Measurements from ENCODE around the gene UBE2G2.
"Not testable (repeated sequence)": the region's sequence is repeated elsewhere in the genome, so short reads cannot be mapped to it uniquely, and the experiment has no call there.

The UBE2G2 gene

DNA sequence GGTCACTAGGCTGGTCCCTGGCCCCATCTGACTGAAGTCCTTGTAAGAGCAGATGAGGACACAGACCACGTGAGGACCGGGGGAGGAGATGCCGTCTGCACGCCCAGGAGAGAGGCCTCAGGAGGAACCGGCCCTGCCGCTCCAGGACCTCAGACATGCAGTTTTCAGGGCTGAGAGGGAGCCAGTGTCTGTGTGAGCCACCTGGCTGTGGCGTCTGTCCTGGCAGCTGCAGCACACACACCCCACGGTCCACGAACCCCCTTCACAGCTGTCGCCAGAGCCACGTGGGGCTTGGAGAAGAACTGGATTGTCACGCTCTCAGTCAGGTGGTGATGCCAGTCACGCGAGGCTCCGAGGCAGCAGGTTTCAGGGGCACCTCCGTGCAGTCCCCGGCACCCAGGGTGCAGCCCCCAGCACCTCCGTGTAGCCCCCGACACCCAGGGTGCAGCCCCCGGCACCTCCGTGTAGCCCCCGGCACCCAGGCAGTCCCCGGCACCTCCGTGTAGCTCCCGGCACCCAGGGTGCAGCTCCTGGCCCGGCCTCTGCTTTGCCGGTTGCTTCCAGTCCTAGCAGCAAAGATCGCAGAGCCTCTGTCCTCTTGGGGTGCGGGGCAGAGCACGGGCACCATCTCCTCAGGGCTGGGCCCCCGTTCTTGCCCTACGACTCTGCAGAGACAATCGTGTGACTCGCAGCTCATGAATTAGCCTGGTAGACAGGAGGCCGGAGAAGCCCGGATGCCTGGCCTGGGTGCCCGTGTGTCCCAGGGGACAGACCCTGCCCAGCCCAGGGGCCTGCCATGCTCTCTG lies 35.2 kb upstream of the UBE2G2 start:
- FAIRE-seq, result no peak
- DNase-seq (ENCODE audit: insufficient read length, low spot score), result peak; percentile 64

DNA sequence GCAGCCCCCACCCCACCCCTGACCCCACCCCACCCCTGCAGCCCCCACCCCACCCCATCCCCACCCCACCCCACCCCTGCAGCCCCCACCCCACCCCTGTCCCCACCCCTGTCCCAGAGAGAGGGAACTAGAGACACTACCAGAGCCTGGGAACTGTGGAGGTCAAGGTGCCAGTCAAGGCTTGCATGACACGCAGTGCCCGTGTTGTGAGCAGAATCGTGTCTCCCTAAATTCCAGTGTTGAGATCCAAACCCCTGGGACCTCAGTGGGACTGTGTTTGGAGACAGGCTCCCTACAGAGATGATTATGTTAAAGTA lies 34.7 kb upstream of the UBE2G2 start:
- no peak for FAIRE-seq
- no peak for DNase-seq (ENCODE audit: insufficient read length, low spot score)

DNA sequence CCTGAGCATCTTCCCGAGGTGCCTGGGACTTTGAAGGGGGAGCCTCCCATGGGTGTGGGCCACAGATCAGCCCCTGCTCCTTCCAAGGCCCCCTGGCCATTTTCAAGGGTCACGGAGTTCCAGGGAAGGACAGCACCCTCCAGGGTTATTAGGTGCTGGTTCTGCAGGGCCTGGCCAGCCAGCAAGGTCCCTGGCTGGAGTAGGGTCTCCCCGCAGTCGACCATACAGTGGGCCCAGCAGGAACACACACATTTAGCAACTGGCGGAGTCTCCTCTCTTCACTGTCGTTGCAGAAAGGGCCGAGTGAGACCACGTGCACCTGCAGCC lies 34.0 kb upstream of the UBE2G2 start:
- FAIRE-seq (no peak), DNase-seq (ENCODE audit: insufficient read length, low spot score) (no peak)

DNA sequence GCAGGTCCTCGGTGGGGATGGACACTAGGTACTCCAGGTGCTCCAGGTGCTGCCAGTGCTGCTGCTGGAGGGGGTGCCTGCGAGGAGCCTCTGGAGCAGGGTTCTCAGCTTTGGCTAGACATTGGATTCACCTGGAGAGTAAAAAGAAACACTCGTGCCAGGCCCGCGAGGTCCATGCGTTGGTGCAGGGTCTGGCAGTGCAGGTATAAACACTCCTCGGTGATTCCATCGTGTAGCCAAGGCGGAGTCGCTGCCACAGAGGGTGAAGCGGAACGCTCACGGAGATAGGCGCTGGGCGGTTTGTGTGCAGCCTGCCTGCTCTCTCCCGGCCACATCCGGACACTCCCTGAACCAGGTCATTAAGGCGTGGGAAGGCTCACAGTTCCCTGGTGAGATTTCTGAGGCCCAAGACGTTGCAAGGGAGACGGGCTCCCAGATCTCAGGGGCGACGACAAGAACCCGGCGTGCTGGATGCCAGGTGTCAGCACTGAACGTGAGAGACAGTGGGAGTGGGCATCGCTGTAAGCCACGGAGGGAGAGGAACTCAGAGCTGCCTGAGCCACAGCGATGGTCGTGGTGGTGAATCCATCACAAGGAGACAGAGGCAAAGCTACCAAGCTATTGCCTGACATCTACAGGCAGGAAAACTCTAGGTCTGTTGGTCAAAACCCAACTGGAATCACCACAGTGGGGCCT lies 33.5 kb upstream of the UBE2G2 start:
- DNase-seq (ENCODE audit: insufficient read length, low spot score), result no peak
- FAIRE-seq, result no peak

DNA sequence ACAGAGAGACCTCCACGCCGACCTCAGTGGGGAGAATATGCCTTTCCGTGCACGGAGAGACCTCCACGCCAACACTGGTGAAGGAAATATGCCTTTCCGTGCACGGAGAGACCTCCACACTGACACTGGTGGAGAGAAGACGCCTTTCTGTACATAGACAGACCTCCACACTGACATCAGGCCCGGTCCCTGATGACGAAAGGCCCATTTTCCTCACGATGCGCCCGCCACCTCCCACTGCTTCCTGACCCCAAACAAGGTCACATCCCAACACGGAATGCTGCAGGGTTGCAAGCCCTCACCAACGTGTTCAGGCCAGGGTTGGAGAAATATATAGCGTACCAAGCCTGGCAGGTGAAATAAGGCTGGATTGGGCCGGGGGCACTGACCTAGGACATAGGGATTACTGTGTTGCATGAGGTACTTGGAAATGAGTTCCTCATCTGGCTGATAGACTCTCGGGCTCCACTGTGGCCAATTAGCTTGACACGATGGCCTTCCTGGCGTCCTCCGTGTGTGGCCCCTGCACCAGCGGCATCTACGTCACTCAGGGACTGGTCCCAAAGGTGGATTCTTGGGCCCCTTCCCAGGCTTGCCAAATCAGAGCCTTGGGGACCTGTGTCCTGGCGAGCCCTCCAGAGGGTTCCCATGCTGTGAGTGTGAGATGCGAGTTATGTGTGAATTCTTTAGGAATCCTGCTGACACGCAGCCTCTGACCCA lies 32.8 kb upstream of the UBE2G2 start:
- FAIRE-seq (no peak), DNase-seq (ENCODE audit: insufficient read length, low spot score) (no peak)

DNA sequence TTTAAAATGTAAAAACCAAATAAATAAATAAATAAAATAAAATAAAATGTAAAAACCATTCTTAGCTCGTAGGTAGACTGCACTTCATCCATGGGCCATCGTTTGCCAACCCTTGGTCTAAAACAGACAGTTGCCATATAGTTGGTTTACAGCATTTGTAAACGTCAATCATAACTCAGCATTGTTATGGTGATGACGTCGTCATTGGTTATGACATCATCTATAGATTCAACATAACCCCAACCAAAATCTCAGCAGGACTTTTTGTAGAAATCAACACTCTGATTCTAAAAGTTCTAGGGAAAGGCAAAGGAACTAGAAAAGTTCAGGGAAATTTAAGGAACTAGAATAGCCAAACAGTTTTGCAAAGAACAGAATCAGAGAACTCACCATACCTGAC lies 32.0 kb upstream of the UBE2G2 start:
- DNase-seq (ENCODE audit: insufficient read length, low spot score) (no peak), FAIRE-seq (no peak)

DNA sequence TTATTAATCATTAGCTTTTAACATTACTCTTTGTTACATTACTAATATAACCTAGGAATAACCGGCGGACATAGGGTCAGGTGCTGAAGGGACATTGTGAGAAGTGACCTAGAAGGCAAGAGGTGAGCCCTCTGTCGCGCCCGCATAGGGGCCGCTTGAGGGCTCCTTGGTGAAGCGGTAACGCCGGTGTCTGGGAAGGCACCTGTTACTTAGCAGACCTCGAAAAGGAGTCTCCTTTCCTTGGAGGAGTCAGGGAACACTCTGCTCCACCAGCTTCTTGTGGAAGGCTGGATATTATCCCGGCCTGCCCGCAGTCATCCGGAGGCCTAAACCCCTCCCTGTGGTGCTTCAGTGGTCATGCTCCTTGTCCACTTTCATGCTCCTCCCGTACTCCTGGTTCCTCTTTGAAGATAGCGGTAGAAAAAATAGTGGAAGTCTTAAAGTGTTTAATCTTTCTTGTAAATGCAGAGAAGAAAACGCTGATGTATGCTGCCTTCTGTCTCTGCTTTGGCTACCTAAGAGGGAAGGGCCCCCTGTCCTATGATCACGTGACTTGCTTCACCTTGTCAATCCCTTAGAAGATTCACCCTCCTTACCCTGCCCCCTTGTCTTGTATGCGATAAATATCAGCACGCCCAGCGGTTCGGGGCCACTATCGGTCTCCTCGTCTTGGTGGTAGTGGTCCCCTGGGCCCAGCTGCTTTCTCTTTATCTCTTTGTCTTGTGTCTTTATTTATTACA lies 31.1 kb upstream of the UBE2G2 start:
- not testable (repeated sequence) for DNase-seq (ENCODE audit: insufficient read length, low spot score); FAIRE-seq

DNA sequence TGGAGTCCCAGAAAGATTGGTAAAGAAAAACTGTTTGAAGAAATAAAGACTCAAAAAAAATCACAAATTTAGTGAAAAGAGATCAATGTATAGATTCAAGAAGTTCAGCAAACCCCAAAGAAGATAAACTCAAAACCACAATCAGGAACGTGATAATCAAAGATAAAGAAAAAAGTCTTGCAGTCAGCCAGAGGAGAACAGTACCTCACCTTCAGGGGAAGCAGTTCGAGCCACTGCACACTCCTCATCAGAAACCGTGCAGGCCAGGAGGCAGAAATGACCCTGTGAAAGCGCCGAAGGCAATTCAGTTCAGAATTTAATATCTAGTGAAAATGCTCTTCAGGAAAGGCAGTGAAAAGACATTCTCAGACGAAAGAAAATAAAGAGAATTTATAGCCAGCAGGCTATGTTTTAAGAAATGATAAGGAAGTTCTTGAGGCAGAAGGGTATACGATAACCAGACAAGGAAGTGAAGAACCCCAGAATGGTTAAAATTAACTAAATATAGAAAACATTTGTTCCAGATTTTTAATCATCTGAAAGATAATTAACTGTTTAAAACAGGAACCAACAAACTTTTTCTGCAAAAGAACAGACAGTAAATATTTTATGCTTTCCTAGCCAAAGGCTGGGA lies 29.7 kb upstream of the UBE2G2 start:
- no peak for FAIRE-seq

DNA sequence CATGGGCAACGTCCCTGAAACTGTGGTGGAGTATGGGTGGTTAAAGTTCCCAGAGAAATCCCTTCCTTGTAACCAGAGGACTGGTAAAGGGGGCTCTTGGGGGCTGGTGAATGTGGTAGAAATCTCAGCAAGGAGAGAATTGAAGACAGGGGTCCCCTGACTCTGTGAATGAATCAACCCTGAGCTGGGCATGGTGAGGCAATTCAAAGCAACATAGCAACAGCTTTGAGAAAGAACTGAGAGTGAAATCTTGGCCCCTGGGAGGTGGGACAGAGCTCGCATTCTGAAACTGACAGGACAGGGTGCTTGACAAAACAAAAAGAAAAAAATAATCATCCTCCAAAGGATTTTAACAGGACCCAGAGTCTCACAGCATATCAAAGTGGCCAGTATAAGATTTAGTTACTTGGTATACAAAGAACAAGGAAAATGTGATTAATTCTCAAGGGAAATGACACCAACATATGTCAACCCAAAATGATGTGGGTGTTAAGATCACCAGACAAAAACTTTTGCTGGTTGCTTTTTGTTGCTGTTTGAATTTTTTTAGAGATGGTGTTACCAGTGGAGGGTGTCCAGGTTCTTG lies 28.0 kb upstream of the UBE2G2 start:
- FAIRE-seq, result no peak

More for the DNA sequence above, 29.7 kb upstream of the UBE2G2 start:
- DNase-seq (ENCODE audit: insufficient read length, low spot score), result no peak

DNA sequence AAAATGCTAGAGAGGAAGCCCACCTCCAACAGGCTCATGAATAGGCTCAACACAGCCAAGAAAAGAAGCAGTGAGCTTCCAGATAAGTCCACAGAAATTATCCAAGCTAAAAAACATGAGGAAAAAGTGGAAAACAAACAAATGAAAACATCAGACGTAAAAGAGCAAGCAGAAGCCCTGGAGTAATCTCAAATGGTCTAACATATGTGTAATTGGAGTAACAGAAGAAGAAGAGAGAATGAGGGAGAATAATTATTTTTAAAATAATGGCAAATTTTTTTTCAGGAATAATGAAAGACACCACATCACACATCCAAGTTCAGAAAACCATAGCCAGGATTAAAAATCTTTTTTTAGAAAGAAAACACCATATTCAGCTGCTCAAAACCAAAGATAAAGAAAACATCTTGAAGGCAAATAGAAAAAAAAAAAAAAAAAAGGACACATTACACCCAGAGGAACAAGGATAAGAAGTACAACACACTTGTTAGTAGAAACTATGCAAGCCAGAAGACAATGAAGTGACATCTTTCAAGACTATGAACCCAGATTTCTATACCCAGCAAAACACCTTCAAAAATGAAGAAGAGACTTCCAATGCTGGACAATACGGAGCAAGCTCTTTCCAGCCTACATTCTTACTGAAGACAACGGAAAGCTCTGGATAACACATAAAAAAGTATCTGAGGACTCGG lies 26.9 kb upstream of the UBE2G2 start:
- FAIRE-seq (no peak), DNase-seq (ENCODE audit: insufficient read length, low spot score) (no peak)

More for the DNA sequence above, 28.0 kb upstream of the UBE2G2 start:
- DNase-seq (ENCODE audit: insufficient read length, low spot score), result no peak

DNA sequence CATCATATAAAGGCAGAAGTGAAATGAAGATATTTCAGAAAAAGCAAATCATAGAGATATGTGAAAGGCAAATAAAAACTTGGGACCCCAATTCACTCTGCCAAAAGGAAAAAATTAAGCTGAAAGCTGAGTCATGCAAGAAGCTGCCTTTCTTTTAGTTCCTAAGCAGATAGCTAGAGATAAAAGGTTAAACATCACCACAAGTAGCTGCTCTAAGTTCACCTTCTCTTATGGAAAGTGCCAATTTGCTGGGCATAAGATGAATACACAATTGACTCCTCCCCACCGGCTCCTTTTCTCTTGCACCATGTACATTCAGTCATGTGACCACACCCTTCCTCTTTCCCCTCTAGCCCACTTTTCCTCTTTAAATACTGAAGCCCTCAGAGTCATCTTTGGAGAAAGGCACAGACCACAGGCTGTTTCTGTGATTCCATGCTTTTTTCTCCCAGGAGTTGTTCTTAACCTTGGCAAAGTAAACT lies 21.6 kb upstream of the UBE2G2 start:
- FAIRE-seq (no peak), DNase-seq (ENCODE audit: insufficient read length, low spot score) (no peak)

DNA sequence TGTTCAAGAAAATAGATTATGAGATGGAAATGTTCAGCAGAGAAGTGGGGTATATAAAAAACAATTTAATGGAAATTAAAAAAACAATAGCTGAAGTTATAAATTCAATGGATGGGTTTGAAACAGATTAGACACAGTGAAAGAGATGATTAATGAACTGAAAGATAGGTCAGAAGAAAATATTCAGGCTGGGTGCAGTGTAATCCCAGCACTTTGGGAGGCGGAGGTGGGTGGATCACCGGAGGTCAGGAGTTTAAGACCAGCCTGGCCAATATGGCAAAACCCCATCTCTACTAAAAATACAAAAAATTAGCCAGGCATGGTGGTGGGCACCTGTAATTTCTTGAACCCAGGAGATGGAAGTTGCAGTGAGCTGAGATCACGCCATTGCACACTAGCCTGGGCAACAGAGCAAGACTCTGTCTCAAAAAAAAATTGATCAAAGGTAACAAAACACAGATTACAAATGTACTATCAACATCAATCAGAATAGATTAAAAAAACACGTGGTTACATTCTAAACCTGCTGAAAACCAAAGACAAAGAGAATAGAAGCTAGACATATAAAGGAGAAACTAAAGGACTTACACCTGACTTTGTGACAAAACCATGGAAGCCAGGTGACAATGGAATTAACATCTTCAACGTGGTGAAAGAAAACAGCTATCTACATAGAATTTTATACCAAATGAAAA lies 21.0 kb upstream of the UBE2G2 start:
- DNase-seq (ENCODE audit: insufficient read length, low spot score), result no peak
- no peak for FAIRE-seq

DNA sequence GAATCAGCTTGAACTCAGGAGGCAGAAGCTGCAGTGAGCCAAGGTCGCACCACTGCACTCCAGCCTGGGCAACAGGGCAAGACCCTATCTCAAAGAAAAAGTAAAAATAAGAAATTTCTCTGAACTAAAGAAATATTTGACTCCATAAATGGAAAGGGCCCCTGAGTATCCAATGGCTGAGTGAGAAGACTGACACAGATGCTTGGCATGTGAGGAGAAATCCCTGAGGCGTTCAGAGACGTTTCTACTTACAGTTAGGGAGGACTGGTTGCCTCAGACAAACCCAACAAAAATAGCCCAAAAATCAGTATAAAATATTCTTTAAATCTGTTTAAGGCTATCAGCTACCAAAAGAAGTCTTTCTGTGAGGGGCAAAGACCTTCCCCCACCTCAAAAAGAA lies 19.2 kb upstream of the UBE2G2 start:
- FAIRE-seq (no peak), DNase-seq (ENCODE audit: insufficient read length, low spot score) (no peak)

DNA sequence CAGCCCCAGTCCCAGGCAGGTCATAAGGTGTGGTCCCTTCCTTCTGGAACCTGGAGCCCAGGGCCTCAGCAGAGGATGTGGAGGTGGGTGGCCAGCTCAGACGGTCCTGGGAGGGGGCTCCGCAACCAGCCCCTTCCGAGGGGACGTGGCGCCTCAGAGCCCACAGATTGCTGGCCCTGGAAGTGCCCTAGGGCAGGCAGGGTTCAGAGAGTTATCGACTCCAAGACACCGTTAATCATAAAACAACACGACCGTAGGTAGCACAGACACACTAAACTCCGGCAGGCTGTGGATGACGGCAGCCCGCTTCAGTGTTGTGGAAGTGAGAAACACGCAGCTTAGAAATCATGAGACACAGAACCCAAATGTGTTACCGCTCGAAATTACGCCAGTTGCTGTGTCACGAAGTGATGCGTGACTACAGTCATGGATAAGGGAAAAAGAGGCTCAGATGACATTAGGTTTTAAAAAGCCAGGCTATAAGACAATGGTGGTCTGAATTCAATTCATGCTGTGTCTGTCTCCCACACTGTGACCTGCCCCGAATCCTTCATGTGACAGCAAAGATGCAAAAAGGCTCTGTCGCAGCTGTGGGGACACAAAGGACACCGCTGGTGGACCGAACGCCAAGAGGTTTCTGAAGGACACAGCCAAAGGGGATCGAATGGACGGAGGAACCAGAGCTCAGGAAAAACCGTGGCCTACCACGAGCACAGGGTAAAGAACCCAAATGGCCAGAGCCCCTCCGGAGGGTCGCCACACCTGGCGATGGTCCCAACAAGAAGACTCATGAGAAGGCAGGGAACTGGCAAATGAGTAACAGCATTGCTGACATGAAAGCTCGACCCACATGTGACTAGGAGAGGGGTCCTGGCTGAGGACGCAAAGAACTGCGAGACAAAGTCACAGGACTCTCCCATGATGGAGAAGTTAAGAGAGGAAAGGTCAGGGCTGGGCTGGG lies 17.9 kb upstream of the UBE2G2 start:
- no peak for FAIRE-seq
- no peak for DNase-seq (ENCODE audit: insufficient read length, low spot score)

DNA sequence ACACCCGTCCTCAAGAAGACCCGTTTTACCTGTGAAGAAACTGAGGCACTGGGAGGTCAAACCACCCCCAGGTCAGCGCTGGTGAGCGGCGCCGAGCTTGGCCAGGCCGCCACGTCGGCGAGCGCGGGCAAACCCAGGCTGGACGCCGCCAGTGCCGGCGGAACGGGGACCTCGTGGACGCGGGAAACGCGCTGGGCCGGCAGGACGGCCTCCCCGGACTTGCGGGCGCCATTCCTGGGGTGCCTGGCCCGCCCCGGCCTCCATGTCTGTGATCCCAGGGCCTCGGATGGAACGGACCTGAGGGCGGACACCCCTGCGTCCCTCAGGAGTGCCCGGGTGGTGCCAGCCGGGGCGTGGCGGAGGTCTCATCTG lies 17.0 kb upstream of the UBE2G2 start:
- no peak for FAIRE-seq

DNA sequence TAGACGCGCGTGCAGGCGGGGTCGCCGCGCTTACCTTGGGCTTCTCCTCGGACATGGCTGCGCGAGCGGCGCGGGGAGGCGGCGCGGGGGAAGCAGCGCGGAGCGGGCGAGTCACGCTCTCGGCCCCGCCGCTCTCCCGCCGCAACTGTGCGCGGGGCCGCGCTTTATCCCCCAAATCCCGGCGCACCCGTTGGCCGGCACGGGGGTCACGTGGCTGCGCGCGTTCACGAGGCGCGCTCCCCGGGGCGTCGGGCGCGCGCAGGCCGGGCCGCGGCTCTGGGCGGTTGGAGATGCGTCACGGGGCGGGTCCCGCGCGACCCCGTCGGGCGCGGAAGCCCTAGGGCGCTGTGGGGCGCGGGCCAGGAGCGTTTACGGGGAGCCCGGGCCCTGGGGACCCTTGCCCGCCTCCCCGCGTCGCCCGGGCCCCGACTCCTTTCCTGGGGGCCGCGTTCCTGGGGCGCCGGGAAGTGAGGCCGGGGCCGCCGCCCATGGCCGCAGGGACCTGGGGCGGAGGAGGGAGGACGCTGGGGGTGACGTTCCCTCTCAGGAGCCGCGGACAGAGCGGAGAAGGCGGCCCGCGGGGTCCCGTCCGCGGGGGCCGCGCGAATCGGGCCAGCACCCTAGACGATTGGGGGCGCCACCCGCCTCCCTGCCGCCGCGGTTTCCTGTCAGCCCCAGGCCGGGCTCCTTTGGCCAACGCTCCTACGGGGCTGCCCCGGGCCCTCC lies 16.5 kb upstream of the UBE2G2 start, which contains the start of gene SUMO3:
TSS of gene SUMO3 (minus strand) at position 149 of the 726 bp plus-strand sequence. CDS start at position 55, 94 bp downstream.
- no peak for FAIRE-seq
- peak; percentile 83 for DNase-seq (ENCODE audit: insufficient read length, low spot score)

More for the DNA sequence above, 17.0 kb upstream of the UBE2G2 start:
- DNase-seq (ENCODE audit: insufficient read length, low spot score), result no peak

DNA sequence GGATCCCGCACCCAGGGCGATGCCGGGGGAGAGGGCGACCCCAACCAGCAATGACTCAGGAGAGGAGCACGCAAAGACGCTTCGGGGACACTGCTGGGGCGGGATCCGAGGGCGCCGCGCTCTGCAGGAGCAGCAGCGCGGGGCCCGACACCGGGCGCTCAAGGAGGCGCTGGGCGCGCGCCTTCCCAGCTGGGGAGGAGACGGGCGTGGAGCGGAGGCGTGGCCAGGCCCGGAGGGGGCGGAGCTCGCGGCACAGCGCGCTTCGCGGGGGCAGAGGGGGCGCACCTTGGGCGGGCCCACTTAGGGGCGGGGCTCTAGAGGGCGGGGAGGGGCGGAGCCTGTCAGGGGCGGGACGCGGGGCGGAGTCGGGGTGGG lies 15.9 kb upstream of the UBE2G2 start:
- DNase-seq (ENCODE audit: insufficient read length, low spot score) (peak; percentile 78), FAIRE-seq (peak; percentile 95)

Measured in HTR-8/SVneo (cell line).